Measurements from ENCODE around the gene MAP4K2. TPM values are rescaled to one million over a fixed set of nuclear protein-coding genes. Genes with fewer than 3 reads are reported as not detected.

Gene MAP4K2
- polyA plus RNA-seq, 3 donors = 9.9 to 38.0 (median 12.6) TPM

GRCh38 chr11:64833509-64833908 lies 30.5 kb upstream of the MAP4K2 start:
- Histone ChIP-seq H3K9ac (ENCODE audit: insufficient read depth, low read length, poor library complexity, severe bottlenecking) (no peak overlapping the region), H3K4me3 (replicated peaks in 1 of 3; ENCODE audit: low read depth in 2 of 3, low read length in 3 of 3) (no peak overlapping the region), H3K79me2 (ENCODE audit: insufficient read depth, low read length) (no peaks in the 10 kb centered on the region), H3K36me3 (replicated peaks in 1 of 2; ENCODE audit: control insufficient read depth in 1 of 2, insufficient read depth in 2 of 2, low read length in 2 of 2) (no peaks in the 10 kb centered on the region), H3K9me3 (replicated peaks in 1 of 2; ENCODE audit: control insufficient read depth in 1 of 2, insufficient read depth in 1 of 2, low read length in 2 of 2) (no peaks in the 10 kb centered on the region), H3K4me2 (replicated peaks; ENCODE audit: extremely low read depth, low read length, poor library complexity, severe bottlenecking) (no peak overlapping the region), H3K27ac (ENCODE audit: low read depth in 1 of 2, low read length in 2 of 2) (no peak overlapping the region), H4K20me1 (ENCODE audit: insufficient read depth, low read length) (no peaks in the 10 kb centered on the region), H3K27me3 (ENCODE audit: control insufficient read depth in 2 of 2, insufficient read depth in 2 of 2, low read length in 2 of 2) (no peaks in the 10 kb centered on the region), H2AFZ (ENCODE audit: insufficient read depth, low read depth, low read length, poor library complexity, severe bottlenecking) (no peak overlapping the region), H3K4me1 (ENCODE audit: control insufficient read depth in 1 of 2, insufficient read depth in 2 of 2, low read length in 2 of 2) (no peaks in the 10 kb centered on the region)
- H3K27ac Mint-ChIP-seq = no peak overlapping the region
- DNase-seq = no peak
- no peak overlapping the region for H3K4me3 Mint-ChIP-seq
- H3K9me3 Mint-ChIP-seq = no peaks in the 10 kb centered on the region
- no peaks in the 10 kb centered on the region for H3K36me3 Mint-ChIP-seq
- peaks cover 3% of the 10 kb centered on the region for H3K4me1 Mint-ChIP-seq
- peaks cover 2 to 3% (median 3%) of the 10 kb centered on the region in 3 donors for H3K27me3 Mint-ChIP-seq (ENCODE audit: low read depth in 3 of 3)
- TF ChIP-seq CTCF (IDR thresholded peaks at IDR 0.05) = no peak
- 87% methylated on average over 2 of the region's 10 CpGs for WGBS (ENCODE audit: insufficient coverage)
- intact Hi-C loops (cut with micrococcal nuclease) = no loop called here

GRCh38 chr11:64833198-64833502 lies 30.1 kb upstream of the MAP4K2 start:
- no peaks in the 10 kb centered on the region for H3K9me3 ChIP-seq (replicated peaks in 1 of 2; ENCODE audit: control insufficient read depth in 1 of 2, insufficient read depth in 1 of 2, low read length in 2 of 2)
- Mint-ChIP-seq H3K4me1 (peaks cover 3% of the 10 kb centered on the region), H3K27me3 (ENCODE audit: low read depth in 3 of 3) (peaks cover 2 to 3% (median 3%) of the 10 kb centered on the region in 3 donors), H3K9me3 (no peaks in the 10 kb centered on the region), H3K36me3 (no peaks in the 10 kb centered on the region), H3K4me3 (no peak overlapping the region), H3K27ac (no peak overlapping the region)
- no peak for TF ChIP-seq CTCF (IDR thresholded peaks at IDR 0.05)
- no peaks in the 10 kb centered on the region for H3K4me1 ChIP-seq (ENCODE audit: control insufficient read depth in 1 of 2, insufficient read depth in 2 of 2, low read length in 2 of 2)
- H3K4me2 ChIP-seq (replicated peaks; ENCODE audit: extremely low read depth, low read length, poor library complexity, severe bottlenecking) = no peak overlapping the region
- no peak for DNase-seq
- no peak overlapping the region for H2AFZ ChIP-seq (ENCODE audit: insufficient read depth, low read depth, low read length, poor library complexity, severe bottlenecking)
- H4K20me1 ChIP-seq (ENCODE audit: insufficient read depth, low read length) = no peaks in the 10 kb centered on the region
- intact Hi-C loops (cut with micrococcal nuclease) = no loop called here
- H3K4me3 ChIP-seq (replicated peaks in 1 of 3; ENCODE audit: low read depth in 2 of 3, low read length in 3 of 3) = no peak overlapping the region
- no peaks in the 10 kb centered on the region for H3K36me3 ChIP-seq (replicated peaks in 1 of 2; ENCODE audit: control insufficient read depth in 1 of 2, insufficient read depth in 2 of 2, low read length in 2 of 2)
- WGBS (ENCODE audit: insufficient coverage) = 95% methylated on average over 10 of the region's 12 CpGs
- no peak overlapping the region for H3K27ac ChIP-seq (ENCODE audit: low read depth in 1 of 2, low read length in 2 of 2)
- H3K79me2 ChIP-seq (ENCODE audit: insufficient read depth, low read length) = no peaks in the 10 kb centered on the region
- no peak overlapping the region for H3K9ac ChIP-seq (ENCODE audit: insufficient read depth, low read length, poor library complexity, severe bottlenecking)
- no peaks in the 10 kb centered on the region for H3K27me3 ChIP-seq (ENCODE audit: control insufficient read depth in 2 of 2, insufficient read depth in 2 of 2, low read length in 2 of 2)

All from CD14-positive monocyte (primary cell).